H1 (cell line): Measurements from ENCODE around the gene ARHGAP12. TPM values are rescaled to one million over a fixed set of nuclear protein-coding genes. Genes with fewer than 3 reads are reported as not detected.

Experiments used
- CTCF ChIA-PET: fragments of 300-600 bp; sonication (Branson Sonifier 250); formaldehyde crosslinking; loops from one replicate; lab custom pipeline; 2021; ENCODE audit not compliant: partially characterized antibody; lab: Charles Lee
- POLR2A ChIA-PET: fragments of 300-600 bp; sonication (Branson Sonifier 250); formaldehyde crosslinking; loops from one replicate; lab custom pipeline; 2021; ENCODE audit warnings: inconsistent platforms; ENCODE audit not compliant: partially characterized antibody; lab: Charles Lee
- DNase-seq, 2 experiments: peaks; one replicate each; pipeline versions ENCODE4 v3.0.0 to v3.0.0-alpha.2; 2010 to 2022; ENCODE audit warnings: low spot score in 2 of 2, low read depth in 1 of 2, mixed read lengths in 1 of 2
- FAIRE-seq: peaks from 2 replicates; lab custom pipeline; 2011; peaks lifted over from hg19 to GRCh38; lab: Jason Lieb, UNC
- H2AFZ ChIP-seq: 2 replicates; pipeline ENCODE4 v1.8.1; 2012; ENCODE audit warnings: low read length, inconsistent platforms
- H2AK5ac ChIP-seq: 2 replicates; pipeline ENCODE4 v1.6.1; 2013; ENCODE audit warnings: low read depth, low read length
- H2BK120ac ChIP-seq: replicated peaks from 2 replicates; pipeline ENCODE3; 2013; ENCODE audit warnings: low read depth, low read length, inconsistent platforms
- H2BK12ac ChIP-seq: 2 replicates; pipeline ENCODE4 v1.6.1; 2013; ENCODE audit warnings: low read depth, low read length
- H2BK15ac ChIP-seq: 2 replicates; pipeline ENCODE4 v1.6.1; 2013; ENCODE audit warnings: low read length
- H2BK20ac ChIP-seq: 2 replicates; pipeline ENCODE4 v1.6.1; 2013; ENCODE audit warnings: low read length
- H2BK5ac ChIP-seq: 2 replicates; pipeline ENCODE4 v1.6.1; 2013; ENCODE audit warnings: low read depth, low read length
- H3K14ac ChIP-seq: 2 replicates; pipeline ENCODE4 v1.6.1; 2013; ENCODE audit warnings: inconsistent platforms; ENCODE audit not compliant: insufficient read length
- H3K18ac ChIP-seq: 2 replicates; pipeline ENCODE4 v1.6.1; 2013; ENCODE audit warnings: low read length; ENCODE audit errors: extremely low read depth
- H3K23ac ChIP-seq: 2 replicates; pipeline ENCODE4 v1.6.1; 2013; ENCODE audit warnings: inconsistent platforms; ENCODE audit not compliant: insufficient read length
- H3K23me2 ChIP-seq: 2 replicates; pipeline ENCODE4 v1.6.1; 2013; ENCODE audit warnings: low read depth, low read length
- H3K27ac ChIP-seq: 2 replicates; pipeline ENCODE4 v1.6.1; 2011; ENCODE audit warnings: low read depth, low read length, inconsistent platforms
- H3K27me3 ChIP-seq, 4 experiments: replicated peaks in 1 of 4; 1 replicate in 1 of 4; 2 replicates in 3 of 4; pipeline versions ENCODE4 v1.6.1 to v1.8.1; 2011 to 2013; ENCODE audit warnings: low read length in 3 of 4, mild to moderate bottlenecking in 3 of 4, inconsistent platforms in 2 of 4, mixed read lengths in 2 of 4, moderate library complexity in 1 of 4; ENCODE audit not compliant: control insufficient read depth in 3 of 4, insufficient read depth in 3 of 4; ENCODE audit errors: extremely low read depth in 1 of 4
- H3K36me3 ChIP-seq, 4 experiments: 2 replicates each; pipeline versions ENCODE4 v1.6.1 to v1.8.1; 2011 to 2013; ENCODE audit warnings: mild to moderate bottlenecking in 4 of 4, low read length in 3 of 4, moderate library complexity in 2 of 4, control low read depth in 1 of 4, inconsistent platforms in 1 of 4; ENCODE audit not compliant: insufficient read depth in 4 of 4, control insufficient read depth in 2 of 4
- H3K4ac ChIP-seq: replicated peaks from 2 replicates; pipeline ENCODE3; 2013; ENCODE audit warnings: low read length, low read depth, mixed read lengths, inconsistent platforms; ENCODE audit not compliant: insufficient read length
- H3K4me1 ChIP-seq, 4 experiments: replicated peaks in 1 of 4; 1 replicate in 1 of 4; 2 replicates in 3 of 4; pipeline versions ENCODE4 v1.6.1 to v1.8.1; 2011 to 2013; ENCODE audit warnings: low read length in 3 of 4, inconsistent platforms in 2 of 4, mixed read lengths in 1 of 4; ENCODE audit not compliant: insufficient read depth in 4 of 4, control insufficient read depth in 3 of 4
- H3K4me2 ChIP-seq, 2 experiments: 2 replicates each; pipeline versions ENCODE4 v1.6.1 to v1.8.1; 2011 to 2013; ENCODE audit warnings: low read depth in 2 of 2, low read length in 2 of 2, control low read depth in 1 of 2, inconsistent platforms in 1 of 2, mild to moderate bottlenecking in 1 of 2; ENCODE audit not compliant: insufficient read depth in 1 of 2
- H3K4me3 ChIP-seq, 4 experiments: fragments of 200-600, 300-600 bp in 1 of 4; sonication (generic), shearing (Covaris generic), sonication (Bioruptor Twin) in 1 of 4; 2 replicates each; pipeline versions ENCODE4 v1.5.1 to v1.8.1; 2011 to 2016; ENCODE audit warnings: low read length in 4 of 4, low read depth in 3 of 4, control low read depth in 2 of 4, inconsistent platforms in 2 of 4, mild to moderate bottlenecking in 2 of 4, mixed read lengths in 1 of 4, moderate library complexity in 1 of 4; ENCODE audit not compliant: insufficient read depth in 2 of 4; ENCODE audit errors: extremely low read depth in 1 of 4
- H3K56ac ChIP-seq: replicated peaks from 2 replicates; pipeline ENCODE3; 2013; ENCODE audit warnings: low read depth, mild to moderate bottlenecking, mixed read lengths, low read length, inconsistent platforms; ENCODE audit not compliant: insufficient read length
- H3K79me1 ChIP-seq: 2 replicates; pipeline ENCODE4 v1.6.1; 2013; ENCODE audit warnings: low read depth, low read length, control low read depth
- H3K79me2 ChIP-seq, 2 experiments: 2 replicates each; pipeline versions ENCODE4 v1.6.1 to v1.8.1; 2012 to 2013; ENCODE audit warnings: low read length in 2 of 2, mild to moderate bottlenecking in 2 of 2, inconsistent platforms in 1 of 2; ENCODE audit not compliant: insufficient read depth in 2 of 2, control insufficient read depth in 1 of 2
- H3K9ac ChIP-seq, 4 experiments: replicated peaks in 1 of 4; 1 replicate in 1 of 4; 2 replicates in 3 of 4; pipeline versions ENCODE4 v1.6.1 to v1.8.1; 2011 to 2013; ENCODE audit warnings: low read depth in 3 of 4, low read length in 3 of 4, control low read depth in 2 of 4, mild to moderate bottlenecking in 2 of 4, moderate library complexity in 2 of 4, inconsistent platforms in 1 of 4; ENCODE audit errors: extremely low read depth in 1 of 4
- H3K9me3 ChIP-seq, 2 experiments: 2 replicates each; pipeline versions ENCODE4 v1.6.1 to v1.8.1; 2012 to 2013; ENCODE audit warnings: mild to moderate bottlenecking in 2 of 2, moderate library complexity in 2 of 2, control low read depth in 1 of 2, inconsistent platforms in 1 of 2, low read depth in 1 of 2, low read length in 1 of 2, mixed read lengths in 1 of 2; ENCODE audit not compliant: insufficient read depth in 2 of 2
- H4K20me1 ChIP-seq, 2 experiments: replicated peaks in 1 of 2; 2 replicates each; pipeline versions ENCODE3 to v1.8.1; 2011 to 2013; ENCODE audit warnings: inconsistent platforms in 2 of 2, low read length in 2 of 2, mild to moderate bottlenecking in 1 of 2; ENCODE audit not compliant: insufficient read depth in 2 of 2, control insufficient read depth in 1 of 2
- H4K5ac ChIP-seq: 2 replicates; pipeline ENCODE4 v1.6.1; 2013; ENCODE audit warnings: low read length, low read depth, mixed read lengths, inconsistent platforms; ENCODE audit not compliant: insufficient read length
- H4K8ac ChIP-seq: 2 replicates; pipeline ENCODE4 v1.8.0; 2013; ENCODE audit warnings: mild to moderate bottlenecking, moderate library complexity, low read length, inconsistent platforms; ENCODE audit not compliant: insufficient read depth; ENCODE audit errors: extremely low read depth
- H4K91ac ChIP-seq: replicated peaks from 2 replicates; pipeline ENCODE3; 2013; ENCODE audit warnings: low read length, mixed read lengths, inconsistent platforms; ENCODE audit not compliant: insufficient read length
- CREB1 ChIP-seq: IDR thresholded peaks from 2 replicates; pipeline ENCODE4 v1.6.1; 2012; ENCODE audit warnings: inconsistent platforms
- EP300 ChIP-seq, 2 experiments: IDR thresholded peaks; 1 replicate in 1 of 2; 2 replicates in 1 of 2; pipeline ENCODE4 v1.6.1; 2011 to 2012; ENCODE audit warnings: low read depth in 2 of 2, low read length in 2 of 2, mild to moderate bottlenecking in 2 of 2, borderline replicate concordance in 1 of 2, inconsistent platforms in 1 of 2, moderate library complexity in 1 of 2
- FOSL1 ChIP-seq: IDR thresholded peaks from 2 replicates; pipeline ENCODE4 v1.6.1; 2011; ENCODE audit warnings: mild to moderate bottlenecking, low read depth, low read length, moderate library complexity; ENCODE audit not compliant: insufficient read depth
- GTF2F1 ChIP-seq: IDR thresholded peaks from 2 replicates; pipeline ENCODE4 v1.6.1; 2012; ENCODE audit warnings: low read depth, low read length, improper control_type of control experiment, borderline replicate concordance
- KDM5A ChIP-seq: fragments of 200-600 bp; IDR thresholded peaks from 2 replicates; pipeline ENCODE4 v1.7.1; 2012; ENCODE audit warnings: mild to moderate bottlenecking, low read length, inconsistent platforms, mixed read lengths
- MAX ChIP-seq: IDR thresholded peaks from 2 replicates; pipeline ENCODE4 v1.6.1; 2012; ENCODE audit warnings: inconsistent platforms
- NANOG ChIP-seq: IDR thresholded peaks from 2 replicates; pipeline ENCODE4 v1.6.1; 2011; ENCODE audit warnings: low read length, low read depth, mild to moderate bottlenecking, inconsistent platforms; ENCODE audit not compliant: insufficient read depth, poor library complexity, severe bottlenecking
- NRF1 ChIP-seq: IDR thresholded peaks from 2 replicates; pipeline ENCODE4 v1.6.1; 2011; ENCODE audit warnings: mild to moderate bottlenecking, low read depth, low read length, improper control_type of control experiment
- PHF8 ChIP-seq: fragments of 200-600 bp; sonication (generic); conservative IDR thresholded peaks from 2 replicates; pipeline ENCODE4 v1.7.1; 2012; ENCODE audit warnings: low read depth, mild to moderate bottlenecking, inconsistent platforms, low read length, moderate library complexity
- RFX5 ChIP-seq: IDR thresholded peaks from 2 replicates; pipeline ENCODE4 v1.6.1; 2011; ENCODE audit warnings: low read depth, low read length, improper control_type of control experiment, borderline replicate concordance
- RXRA ChIP-seq: IDR thresholded peaks from 2 replicates; pipeline ENCODE4 v1.6.1; 2011; ENCODE audit warnings: low read depth, mild to moderate bottlenecking, low read length, moderate library complexity; ENCODE audit not compliant: insufficient read depth
- SIRT6 ChIP-seq: IDR thresholded peaks from one replicate; pipeline ENCODE4 v1.7.1; 2012; ENCODE audit warnings: low read length, inconsistent platforms
- SRF ChIP-seq: IDR thresholded peaks from 2 replicates; pipeline ENCODE4 v1.6.1; 2011; ENCODE audit warnings: mild to moderate bottlenecking, low read depth, low read length, moderate library complexity
- TAF7 ChIP-seq: optimal IDR thresholded peaks from 2 replicates; pipeline ENCODE3; 2011; ENCODE audit warnings: low read depth, mild to moderate bottlenecking, inconsistent platforms, low read length, moderate library complexity, borderline replicate concordance
- WGBS, 2 experiments: shearing (Covaris generic) in 1 of 2; methylation state at CpG; one replicate each; pipeline versions ENCODE4 v1.1.6 to v1.1.7; 2013 to 2015; ENCODE audit warnings: low lambda C conversion rate in 2 of 2, mixed read lengths in 2 of 2, inconsistent platforms in 1 of 2, low coverage in 1 of 2, missing lambda C conversion rate in 1 of 2; ENCODE audit not compliant: insufficient replicate concordance in 2 of 2, insufficient coverage in 1 of 2, insufficient read length in 1 of 2; ENCODE audit errors: extremely low coverage in 1 of 2, missing lambda C conversion rate in 1 of 2; 5-methylcytosine and 5-hydroxymethylcytosine counted together
- polyA plus RNA-seq, 7 experiments: library from polyadenylated mRNA; depleted of rRNA in 3 of 7; stranded (reverse) in 5 of 7; unstranded in 2 of 7; fragments of >200 nt in 5 of 7; fragments of 200-250 nt in 2 of 7; gene quantifications; 1 replicate in 5 of 7; 2 replicates in 1 of 7; 4 replicates in 1 of 7; pipeline versions ENCODE4 v1.2.1 to v1.2.3, GENCODE V29; 2011 to 2013; ENCODE audit warnings: missing spikeins in 2 of 7, mixed read lengths in 2 of 7
- total RNA-seq: library from RNA; stranded (reverse); fragmentation: NEBNext Ultra II Directional; extraction: Animal tissue kit (Norgen Biotek cat#: 25700); gene quantifications from 2 replicates; pipeline ENCODE4 v1.2.1, GENCODE V29; 2021

The ARHGAP12 gene
- total and polyA plus RNA-seq, 2 of the 8 experiments (the other 6 are each of a cell fraction or from before 2014, with no cell fraction given) = 10.1 to 39.0 TPM

- H2BK5ac ChIP-seq = no peak overlapping the region
- H3K9ac ChIP-seq = no peak overlapping the region
- peaks cover 4 to 12% of the 10 kb centered on the region in 2 experiments for H4K20me1 ChIP-seq
- no peak overlapping the region for H2AFZ ChIP-seq
- H2BK12ac ChIP-seq = no peak overlapping the region
- no peaks in the 10 kb centered on the region; a peak in 1 of 8 replicates for H3K36me3 ChIP-seq
- peaks cover 34 to 100% of the 10 kb centered on the region in 2 experiments for H3K79me2 ChIP-seq
- ChIA-PET POLR2A (interaction anchor here (1.3 kb wide), 1 partner anchor 16 kb away, joined by 3 read pairs; no protein-coding TSS in a partner anchor), CTCF (no interaction called here)
- no peak overlapping the region for H2BK15ac ChIP-seq
- H2AK5ac ChIP-seq = no peak overlapping the region
- H3K23ac ChIP-seq = no peak overlapping the region
- H3K27ac ChIP-seq = no peak overlapping the region
- no peaks in the 10 kb centered on the region; the same call in 1 of the 2 replicates for H3K23me2 ChIP-seq
- H3K14ac ChIP-seq = no peak overlapping the region
- no peak overlapping the region for H4K8ac ChIP-seq
- H3K4ac ChIP-seq = no peak overlapping the region
- H3K4me2 ChIP-seq = no peak overlapping the region
- no peak overlapping the region for H3K4me3 ChIP-seq
- H4K91ac ChIP-seq = no peak overlapping the region
- H3K4me1 ChIP-seq = peaks cover 0 to 2% (median 0%) of the 10 kb centered on the region in 4 experiments; a peak in 1 of 7 replicates
- H3K56ac ChIP-seq = no peak overlapping the region
- peaks cover 6% of the 10 kb centered on the region for H3K79me1 ChIP-seq
- WGBS, 2 experiments = 88% methylated on average over 2 of the region's 2 CpGs; no CpG with 5 or more reads in 1 of the 2 experiments
- no peak for FAIRE-seq
- H3K18ac ChIP-seq = no peak overlapping the region
- H3K9me3 ChIP-seq = peaks cover 0 to 3% of the 10 kb centered on the region in 2 experiments; a peak in 1 of 4 replicates
- H4K5ac ChIP-seq = no peak overlapping the region
- H2BK120ac ChIP-seq = no peak overlapping the region
- DNase-seq = no peak
- no peak overlapping the region for H2BK20ac ChIP-seq
- H3K27me3 ChIP-seq = no peaks in the 10 kb centered on the region
- TF ChIP-seq RXRA (no peak), KDM5A (no peak), TAF7 (no peak), PHF8 (no peak), SRF (no peak), NANOG (no peak), CREB1 (no peak), MAX (no peak), SIRT6 (no peak), FOSL1 (no peak), NRF1 (no peak), GTF2F1 (no peak), EP300 (IDR thresholded peaks at IDR 0.05; ENCODE audit: borderline replicate concordance in 1 of 2, low read depth in 2 of 2, low read length in 2 of 2) (no peak), RFX5 (no peak)
Measured at GRCh38 chr10:31920538-31920937, 8.1 kb downstream of the ARHGAP12 start.
